Parathyroid adenoma (tissue), 2 donors: Measurements from ENCODE around the gene BCLAF3.
A peak's percentile ranks its signal among the peaks of the same experiment; 100 is the strongest.

Source experiments
- H2AFZ ChIP-seq: fragments of 300-600 bp; sonication (generic); one replicate; pipeline ENCODE4 v1.7.0; 2017; ENCODE audit warnings: antibody characterized with exemption, mild to moderate bottlenecking
- H3K27ac ChIP-seq: fragments of 300-600 bp; sonication (generic); one replicate; pipeline ENCODE4 v1.7.0; 2017
- H3K27me3 ChIP-seq: fragments of 300-600 bp; sonication (generic); one replicate; pipeline ENCODE4 v1.7.0; 2017; ENCODE audit warnings: low read length; ENCODE audit not compliant: control insufficient read depth, insufficient read depth
- H3K36me3 ChIP-seq: fragments of 300-600 bp; sonication (generic); one replicate; pipeline ENCODE4 v1.7.0; 2017; ENCODE audit warnings: low read length; ENCODE audit not compliant: control insufficient read depth, insufficient read depth
- H3K4me1 ChIP-seq: fragments of 300-600 bp; sonication (generic); one replicate; pipeline ENCODE4 v1.7.0; 2017; ENCODE audit warnings: control low read depth
- H3K4me2 ChIP-seq: fragments of 300-600 bp; sonication (generic); one replicate; pipeline ENCODE4 v1.7.0; 2017; ENCODE audit warnings: low read length
- H3K4me3 ChIP-seq: fragments of 300-600 bp; sonication (generic); one replicate; pipeline ENCODE4 v1.7.0; 2017; ENCODE audit warnings: low read depth, low read length
- H3K79me2 ChIP-seq: fragments of 300-600 bp; sonication (generic); one replicate; pipeline ENCODE4 v1.7.0; 2017; ENCODE audit warnings: control low read depth
- H3K9ac ChIP-seq: fragments of 300-600 bp; sonication (generic); one replicate; pipeline ENCODE4 v1.7.0; 2017; ENCODE audit warnings: mild to moderate bottlenecking
- H3K9me3 ChIP-seq: fragments of 300-600 bp; sonication (generic); one replicate; pipeline ENCODE4 v1.7.0; 2017; ENCODE audit warnings: low read length; ENCODE audit not compliant: control insufficient read depth
- CTCF ChIP-seq: fragments of 300-600 bp; sonication (generic); IDR thresholded peaks from one replicate; pipeline ENCODE4 v1.7.0; 2017; ENCODE audit warnings: antibody characterized with exemption, mild to moderate bottlenecking
- donor health status: primary hyperparathyroidism.

The BCLAF3 gene

GRCh38 chrX:19991350-19991718, 473 bp upstream of the BCLAF3 start:
- Histone ChIP-seq H3K4me3 (peak overlapping the region; percentile 40), H3K9ac (no peak overlapping the region), H3K79me2 (peaks cover 7% of the 10 kb centered on the region), H3K36me3 (no peaks in the 10 kb centered on the region), H3K27ac (peak overlapping the region; percentile 60), H2AFZ (peak overlapping the region; percentile 81), H3K4me1 (peaks cover 3% of the 10 kb centered on the region), H3K9me3 (no peaks in the 10 kb centered on the region), H3K27me3 (no peaks in the 10 kb centered on the region), H3K4me2 (peak overlapping the region; percentile 49)
- no peak for TF ChIP-seq CTCF

GRCh38 chrX:19990151-19990555, 708 bp downstream of the BCLAF3 start:
- peak overlapping the region; percentile 59 for H3K4me3 ChIP-seq
- no peaks in the 10 kb centered on the region for H3K9me3 ChIP-seq
- no peak for TF ChIP-seq CTCF
- H2AFZ ChIP-seq = peak overlapping the region; percentile 48
- peak overlapping the region; percentile 63 for H3K4me2 ChIP-seq
- H3K36me3 ChIP-seq = no peaks in the 10 kb centered on the region
- H3K27ac ChIP-seq = peak overlapping the region; percentile 34
- H3K9ac ChIP-seq = no peak overlapping the region
- H3K4me1 ChIP-seq = peaks cover 3% of the 10 kb centered on the region
- no peaks in the 10 kb centered on the region for H3K27me3 ChIP-seq
- peaks cover 12% of the 10 kb centered on the region for H3K79me2 ChIP-seq

DNA sequence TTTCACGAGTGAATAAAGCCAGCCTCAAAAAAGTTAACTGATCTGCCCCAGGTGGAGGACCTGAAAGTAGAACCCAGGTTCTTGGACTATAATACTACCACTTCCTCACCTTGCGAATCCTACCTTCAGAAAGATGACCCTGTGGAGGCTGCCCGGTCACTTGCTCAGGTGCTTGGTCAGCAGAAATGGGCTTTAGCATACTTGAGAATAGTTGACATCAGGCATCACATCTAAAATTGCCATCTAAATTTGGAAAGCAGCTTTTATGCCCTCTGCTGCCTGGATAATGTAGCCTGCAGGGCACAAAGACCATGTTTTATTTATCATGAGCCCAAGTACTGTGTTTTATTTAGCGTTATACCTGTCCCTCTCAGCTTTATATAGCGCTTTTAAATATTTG, 3.0 kb downstream of the BCLAF3 start:
- peak; percentile 8 for TF ChIP-seq CTCF
- Histone ChIP-seq H3K79me2 (peaks cover 12% of the 10 kb centered on the region), H3K4me2 (peak overlapping the region; percentile 22), H2AFZ (no peak overlapping the region), H3K9me3 (no peaks in the 10 kb centered on the region), H3K27me3 (no peaks in the 10 kb centered on the region), H3K4me3 (no peak overlapping the region), H3K36me3 (no peaks in the 10 kb centered on the region), H3K9ac (no peak overlapping the region), H3K4me1 (peaks cover 3% of the 10 kb centered on the region), H3K27ac (peak overlapping the region; percentile 24)

DNA sequence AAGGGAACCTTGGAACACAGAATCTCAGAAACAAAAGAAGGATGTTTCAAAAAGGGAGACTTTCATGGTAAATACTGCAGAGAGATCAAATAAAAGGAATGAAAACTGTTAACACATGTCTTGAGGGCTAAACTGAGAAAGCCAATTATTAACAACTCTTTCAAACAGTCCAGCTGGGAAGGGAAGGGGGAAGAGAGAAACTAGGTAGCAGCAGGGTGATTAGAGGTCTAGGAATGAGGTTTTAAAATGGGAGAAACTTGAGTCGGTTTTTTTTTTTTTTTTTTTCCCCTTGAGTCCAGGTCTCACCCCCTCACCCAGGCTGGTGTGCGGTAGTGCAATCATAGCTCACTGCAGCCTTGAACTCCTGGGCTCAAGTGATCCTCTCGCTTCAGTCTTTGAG, 4.3 kb downstream of the BCLAF3 start:
- H3K4me3 ChIP-seq = no peak overlapping the region
- no peak overlapping the region for H2AFZ ChIP-seq
- no peak overlapping the region for H3K4me2 ChIP-seq
- no peak overlapping the region for H3K9ac ChIP-seq
- no peaks in the 10 kb centered on the region for H3K27me3 ChIP-seq
- peaks cover 2% of the 10 kb centered on the region for H3K4me1 ChIP-seq
- TF ChIP-seq CTCF = no peak
- H3K79me2 ChIP-seq = peaks cover 10% of the 10 kb centered on the region
- no peaks in the 10 kb centered on the region for H3K9me3 ChIP-seq
- H3K27ac ChIP-seq = no peak overlapping the region
- no peaks in the 10 kb centered on the region for H3K36me3 ChIP-seq

DNA sequence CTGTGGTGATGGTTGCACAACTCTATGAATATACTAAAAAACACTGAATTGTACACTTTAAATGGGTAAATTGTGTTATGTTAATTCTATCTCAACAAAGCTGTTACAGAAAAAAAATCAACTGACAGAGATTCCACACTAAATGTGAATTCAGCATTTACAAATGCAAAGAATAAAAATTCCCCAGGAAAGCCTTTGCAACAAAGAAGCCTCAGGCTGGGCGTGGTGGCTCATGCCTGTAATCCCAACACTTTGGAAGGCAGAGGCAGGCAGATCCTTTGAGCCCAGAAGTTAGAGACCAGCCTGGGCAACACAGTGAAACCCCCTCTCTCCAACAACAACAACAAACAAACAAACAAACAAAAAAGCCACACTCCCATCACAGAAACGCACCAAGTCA, 8.9 kb downstream of the BCLAF3 start:
- Histone ChIP-seq H3K4me2 (no peak overlapping the region), H3K27me3 (no peaks in the 10 kb centered on the region), H3K27ac (no peak overlapping the region), H3K4me3 (no peak overlapping the region), H3K79me2 (peaks cover 7% of the 10 kb centered on the region), H2AFZ (no peak overlapping the region), H3K9ac (no peak overlapping the region), H3K4me1 (no peaks in the 10 kb centered on the region), H3K36me3 (no peaks in the 10 kb centered on the region), H3K9me3 (no peaks in the 10 kb centered on the region)
- no peak for TF ChIP-seq CTCF
